GM12878 (cell line): ENCODE results near the gene NRXN3. TPM values are rescaled to one million over a fixed set of nuclear protein-coding genes. Genes with fewer than 3 reads are reported as not detected.

Experiments
- ATAC-seq: fragments of 200-7000 bp; cut with Tn5 transposase; 3 replicates; pipeline ENCODE4 v1.9.1; 2020; ENCODE audit warnings: mild to moderate bottlenecking, moderate library complexity
- BruUV-seq: library from RNA; stranded (reverse); fragments of 400-500 nt; replicated peaks from 2 replicates; lab custom pipeline; 2021; lab: Mats Ljungman, UMichigan
- CTCF ChIA-PET: fragments of 300-600 bp; sonication (Branson Sonifier 250); formaldehyde crosslinking; extraction: SDS; loops from one replicate; lab custom pipeline; 2021; ENCODE audit warnings: inconsistent platforms; lab: Yijun Ruan, JAX
- POLR2A ChIA-PET: fragments of 350-600 bp; formaldehyde crosslinking; extraction: SDS; loops from one replicate; lab custom pipeline; 2021; ENCODE audit warnings: inconsistent platforms; lab: Charles Lee
- RAD21 ChIA-PET: fragments of 300-600 bp; sonication (Branson Sonifier 250); formaldehyde crosslinking; loops from one replicate; lab custom pipeline; 2023; ENCODE audit warnings: antibody characterized with exemption; ENCODE audit not compliant: unreplicated experiment; lab: Charles Lee
- SMC1A ChIA-PET: fragments of 300-600 bp; sonication (Branson Sonifier 250); formaldehyde crosslinking; loops from one replicate; lab custom pipeline; 2023; ENCODE audit not compliant: unreplicated experiment, uncharacterized antibody; lab: Charles Lee
- DNase-seq: peaks from one replicate; pipeline ENCODE4 v3.0.0-alpha.2; 2011; ENCODE audit warnings: low read depth, low spot score
- FAIRE-seq: peaks from 3 replicates; lab custom pipeline; 2011; peaks lifted over from hg19 to GRCh38; lab: Jason Lieb, UNC
- H2AFZ ChIP-seq: 2 replicates; pipeline ENCODE4 v1.6.0; 2011; ENCODE audit warnings: low read depth, low read length, control low read depth; ENCODE audit not compliant: control insufficient read depth
- H3K27ac ChIP-seq: 2 replicates; pipeline ENCODE4 v1.5.1; 2011; ENCODE audit warnings: control low read depth; ENCODE audit not compliant: control insufficient read depth, insufficient read depth
- H3K27me3 ChIP-seq, 2 experiments: replicated peaks in 1 of 2; 2 replicates each; pipeline versions ENCODE4 v1.6.0 to v1.6.1; 2011; ENCODE audit warnings: low read length in 1 of 2; ENCODE audit not compliant: control insufficient read depth in 2 of 2, insufficient read depth in 2 of 2
- H3K36me3 ChIP-seq, 2 experiments: 2 replicates each; pipeline ENCODE4 v1.5.1; 2011; ENCODE audit warnings: low read length in 1 of 2; ENCODE audit not compliant: control insufficient read depth in 2 of 2, insufficient read depth in 2 of 2
- H3K4me1 ChIP-seq: 2 replicates; pipeline ENCODE4 v1.6.1; 2011; ENCODE audit warnings: mild to moderate bottlenecking, low read length, moderate library complexity, mixed read lengths; ENCODE audit not compliant: control insufficient read depth, insufficient read depth
- H3K4me2 ChIP-seq: 2 replicates; pipeline ENCODE4 v1.6.0; 2011; ENCODE audit warnings: control low read depth; ENCODE audit not compliant: control insufficient read depth, insufficient read depth
- H3K4me3 ChIP-seq: fragments of 200-600 bp; sonication (generic); 2 replicates; pipeline ENCODE4 v1.5.1; 2016
- H3K79me2 ChIP-seq: 2 replicates; pipeline ENCODE4 v1.6.0; 2011; ENCODE audit warnings: low read length; ENCODE audit not compliant: control insufficient read depth, insufficient read depth
- H3K9ac ChIP-seq: 2 replicates; pipeline ENCODE4 v1.8.0; 2011; ENCODE audit warnings: low read length, control low read depth, mixed read lengths; ENCODE audit not compliant: control insufficient read depth, insufficient read depth
- H3K9me3 ChIP-seq: replicated peaks from 3 replicates; pipeline ENCODE4 v1.5.1; 2011; ENCODE audit warnings: mild to moderate bottlenecking, low read length; ENCODE audit not compliant: control insufficient read depth, insufficient read depth
- H4K20me1 ChIP-seq: 2 replicates; pipeline ENCODE4 v1.6.0; 2011; ENCODE audit not compliant: control insufficient read depth, insufficient read depth
- ATF3 ChIP-seq: IDR thresholded peaks from 2 replicates; pipeline ENCODE4 v1.6.1; 2011; ENCODE audit warnings: low read depth, mild to moderate bottlenecking, low read length, moderate library complexity, borderline replicate concordance; ENCODE audit errors: extremely low read depth
- CHD1 ChIP-seq: IDR thresholded peaks from 2 replicates; pipeline ENCODE4 v1.6.1; 2012; ENCODE audit warnings: low read depth, low read length, improper control_type of control experiment
- EGR1 ChIP-seq, 2 experiments: IDR thresholded peaks; 1 replicate in 1 of 2; 2 replicates in 1 of 2; pipeline ENCODE4 v1.6.1; 2011 to 2012; ENCODE audit warnings: low read depth in 2 of 2, low read length in 2 of 2, borderline replicate concordance in 1 of 2, mild to moderate bottlenecking in 1 of 2, moderate library complexity in 1 of 2
- EZH2 ChIP-seq: IDR thresholded peaks from 2 replicates; pipeline ENCODE4 v1.6.1; 2012; ENCODE audit warnings: low read depth, mild to moderate bottlenecking, control low read depth, inconsistent platforms, low read length, borderline replicate concordance; ENCODE audit not compliant: control insufficient read depth
- IKZF2 ChIP-seq, 2 experiments: fragments of 450-650 bp; IDR thresholded peaks; 2 replicates each; pipeline ENCODE4 v1.6.1; 2017; ENCODE audit warnings: mild to moderate bottlenecking in 2 of 2, moderate library complexity in 2 of 2
- JUNB ChIP-seq: IDR thresholded peaks from 2 replicates; pipeline ENCODE4 v1.6.1; 2016; ENCODE audit warnings: antibody characterized with exemption, mild to moderate bottlenecking
- KAT2A ChIP-seq: conservative IDR thresholded peaks from 2 replicates; pipeline ENCODE4 v1.6.1; 2011; ENCODE audit warnings: low read depth, low read length; ENCODE audit not compliant: control insufficient read depth
- REST ChIP-seq: IDR thresholded peaks from 2 replicates; pipeline ENCODE4 v1.6.1; 2012; ENCODE audit warnings: mild to moderate bottlenecking, low read depth, low read length
- SIX5 ChIP-seq: IDR thresholded peaks from 2 replicates; pipeline ENCODE4 v1.6.1; 2011; ENCODE audit warnings: mild to moderate bottlenecking, low read depth, low read length, moderate library complexity; ENCODE audit not compliant: severe bottlenecking
- SKIL ChIP-seq: fragments of 450-650 bp; IDR thresholded peaks from 2 replicates; pipeline ENCODE4 v1.6.1; 2017; ENCODE audit warnings: mild to moderate bottlenecking, low read depth, inconsistent platforms; ENCODE audit not compliant: poor library complexity, severe bottlenecking
- YY1 ChIP-seq: IDR thresholded peaks from 2 replicates; pipeline ENCODE4 v1.6.1; 2011; ENCODE audit warnings: low read depth, mild to moderate bottlenecking, low read length
- ZBTB11 ChIP-seq: fragments of 450-650 bp; formaldehyde crosslinking; IDR thresholded peaks from 2 replicates; pipeline ENCODE4 v1.5.0; 2022; ENCODE audit warnings: mild to moderate bottlenecking, missing genetic modification characterization
- ZZZ3 ChIP-seq: IDR thresholded peaks from 2 replicates; pipeline ENCODE4 v1.6.1; 2011; ENCODE audit warnings: low read depth; ENCODE audit not compliant: control insufficient read depth, insufficient read length
- WGBS: methylation state at CpG from one replicate; pipeline ENCODE4 v1.1.6; 2016; ENCODE audit warnings: low lambda C conversion rate; ENCODE audit not compliant: insufficient replicate concordance, insufficient coverage; ENCODE audit errors: missing lambda C conversion rate; 5-methylcytosine and 5-hydroxymethylcytosine counted together
- in situ Hi-C: fragments of 300-500 bp; cut with MboI; formaldehyde crosslinking; loops from 9 replicates; pipeline ENCODE4 v1.14.3; 2018; ENCODE audit warnings: mixed read lengths
- intact Hi-C: fragments of 100-400 bp; cut with micrococcal nuclease; formaldehyde crosslinking; loops from one replicate; pipeline ENCODE4 v1.14.2; 2022; ENCODE audit not compliant: unreplicated experiment
- polyA plus RNA-seq, 11 experiments: library from polyadenylated mRNA; depleted of rRNA in 4 of 11; unstranded in 6 of 11; stranded (reverse) in 5 of 11; fragments of >200 nt; fragmentation: Nextera tagmentation in 4 of 11; fragmentation: Illumina TruSeq in 1 of 11; extraction: Ambion mirVana in 4 of 11; extraction: Trizol in 1 of 11; gene quantifications; 1 replicate in 1 of 11; 2 replicates in 10 of 11; pipeline versions ENCODE4 v1.2.1 to v1.2.3, GENCODE V29; 2011 to 2016; ENCODE audit warnings: inconsistent platforms in 2 of 11, missing spikeins in 2 of 11, low read depth in 1 of 11
- total RNA-seq, 4 experiments: library from RNA; depleted of rRNA in 3 of 4; stranded (reverse); fragments of >200 nt in 3 of 4; fragmentation: Illumina TruSeq in 1 of 4; extraction: Trizol in 1 of 4; gene quantifications; 2 replicates each; pipeline versions ENCODE4 v1.2.1 to v1.2.3, GENCODE V29; 2013 to 2021

NRXN3 gene
- total and polyA plus RNA-seq, 10 of the 15 experiments (the other 5 are each of a cell fraction or from before 2014, with no cell fraction given), result 0.52 to 3.3 (median 1.4) TPM

GRCh38 chr14:78875049-78875448 is 704.9 kb downstream of the NRXN3 start:
- H3K4me3 ChIP-seq, result no peak overlapping the region
- DNase-seq (no peak), FAIRE-seq (no peak), ATAC-seq (no peak)
- ChIA-PET RAD21 (no interaction called here), CTCF (no interaction called here), POLR2A (no interaction called here), SMC1A (interaction anchor here (1.1 kb wide), 1 partner anchor 9 kb away, joined by 3 read pairs; no protein-coding TSS in a partner anchor)
- H3K36me3 ChIP-seq, result no peaks in the 10 kb centered on the region
- WGBS, result 0% methylated on average over 2 of the region's 2 CpGs
- H3K9me3 ChIP-seq, result no peaks in the 10 kb centered on the region
- no peak overlapping the region for H3K4me2 ChIP-seq
- H2AFZ ChIP-seq, result no peak overlapping the region
- H4K20me1 ChIP-seq, result no peaks in the 10 kb centered on the region
- H3K79me2 ChIP-seq, result no peaks in the 10 kb centered on the region
- no peak overlapping the region for H3K9ac ChIP-seq
- H3K4me1 ChIP-seq, result no peaks in the 10 kb centered on the region
- BruUV-seq, result no TSS peak
- in situ Hi-C loops, result no loop called here
- H3K27ac ChIP-seq, result no peak overlapping the region
- H3K27me3 ChIP-seq, result no peaks in the 10 kb centered on the region
- TF ChIP-seq EZH2 (no peak), REST (no peak), SIX5 (no peak), ATF3 (no peak), EGR1 (IDR thresholded peaks at IDR 0.05; ENCODE audit: borderline replicate concordance in 1 of 2, low read depth in 2 of 2, low read length in 2 of 2) (no peak), ZBTB11 (CRISPR knock-in tag) (no peak), ZZZ3 (no peak), JUNB (no peak), YY1 (no peak), SKIL (no peak), CHD1 (no peak), KAT2A (no peak), IKZF2 (IDR thresholded peaks at IDR 0.05) (no peak)
- TF ChIP-seq, all 136 proteins: peak for 0
- intact Hi-C loops, result no loop called here
